A549 (cell line): ENCODE measurements around the gene FOS. TPM values are rescaled to one million over a fixed set of nuclear protein-coding genes. Genes with fewer than 3 reads are reported as not detected.

Source experiments
- ATAC-seq, 2 experiments: fragments of 200-7000 bp in 1 of 2; fragments of >200 bp in 1 of 2; cut with Nextera tagmentation in 1 of 2; cut with Tn5 transposase in 1 of 2; 3 replicates each; pipeline versions ENCODE4 v1.8.0 to v1.9.1; 2018 to 2020; ENCODE audit warnings: mild to moderate bottlenecking in 1 of 2, moderate library complexity in 1 of 2
- CTCF ChIA-PET: fragments of 300-600 bp; sonication (Branson Sonifier 250); formaldehyde crosslinking; extraction: SDS; loops from one replicate; lab custom pipeline; 2021; ENCODE audit warnings: antibody characterized with exemption, inconsistent platforms; lab: Yijun Ruan, JAX
- POLR2A ChIA-PET: fragments of 350-600 bp; formaldehyde crosslinking; extraction: SDS; loops from one replicate; lab custom pipeline; 2021; ENCODE audit warnings: antibody characterized with exemption, inconsistent platforms; lab: Yijun Ruan, JAX
- DNase-seq, 2 experiments: peaks; one replicate each; pipeline versions ENCODE4 v3.0.0 to v3.0.0-alpha.2; 2011 to 2016; ENCODE audit warnings: low read depth in 1 of 2, low spot score in 1 of 2
- FAIRE-seq: peaks from 2 replicates; lab custom pipeline; 2011; peaks lifted over from hg19 to GRCh38; lab: Jason Lieb, UNC
- H3K27ac ChIP-seq, 2 experiments: fragments of >200 bp; sonication (Bioruptor Twin); formaldehyde crosslinking; 3 replicates each; pipeline ENCODE4 v1.5.1; 2016 to 2017
- H3K4me1 ChIP-seq: fragments of >200 bp; sonication (Bioruptor Twin); formaldehyde crosslinking; 3 replicates; pipeline ENCODE4 v1.6.1; 2016
- H3K4me2 ChIP-seq: fragments of >200 bp; sonication (Bioruptor Twin); formaldehyde crosslinking; 3 replicates; pipeline ENCODE4 v1.6.1; 2016
- H3K4me3 ChIP-seq: fragments of >200 bp; sonication (Bioruptor Twin); formaldehyde crosslinking; 3 replicates; pipeline ENCODE4 v1.5.1; 2016
- H3K9me3 ChIP-seq: fragments of >200 bp; sonication (Bioruptor Twin); formaldehyde crosslinking; 3 replicates; pipeline ENCODE4 v1.6.1; 2016
- BHLHE40 ChIP-seq: IDR thresholded peaks from 2 replicates; pipeline ENCODE4 v1.6.1; 2012; ENCODE audit warnings: low read depth, low read length, inconsistent platforms
- CBX2 ChIP-seq: fragments of 200-600 bp; sonication (generic); IDR thresholded peaks from 2 replicates; pipeline ENCODE4 v1.6.1; 2016; ENCODE audit warnings: low read depth, mild to moderate bottlenecking, borderline replicate concordance
- CEBPB ChIP-seq, 2 experiments: fragments of >200 bp in 1 of 2; sonication (Bioruptor Twin) in 1 of 2; formaldehyde crosslinking in 1 of 2; IDR thresholded peaks; 2 replicates each; pipeline ENCODE4 v1.6.1; 2012 to 2016
- CHD2 ChIP-seq: fragments of 150-350 bp; IDR thresholded peaks from 2 replicates; pipeline ENCODE4 v1.6.1; 2014; ENCODE audit warnings: low read length; ENCODE audit not compliant: partially characterized antibody
- E2F6 ChIP-seq: IDR thresholded peaks from 2 replicates; pipeline ENCODE4 v1.6.1; 2012; ENCODE audit warnings: low read depth, borderline replicate concordance
- EHMT2 ChIP-seq: fragments of 200-600 bp; sonication (generic); IDR thresholded peaks from 2 replicates; pipeline ENCODE4 v1.6.1; 2016; ENCODE audit warnings: antibody characterized with exemption, low read depth, mild to moderate bottlenecking, moderate library complexity
- ESRRA ChIP-seq: fragments of 150-350 bp; IDR thresholded peaks from 2 replicates; pipeline ENCODE4 v1.6.1; 2014; ENCODE audit warnings: mild to moderate bottlenecking, low read length, borderline replicate concordance
- FOSL2 ChIP-seq, 2 experiments: fragments of 450-650 bp in 1 of 2; fragments of >200 bp in 1 of 2; sonication (Bioruptor Twin) in 1 of 2; formaldehyde crosslinking; IDR thresholded peaks; 2 replicates each; pipeline versions ENCODE4 v1.5.0 to v1.6.1; 2016 to 2020; ENCODE audit warnings: mild to moderate bottlenecking in 1 of 2, moderate library complexity in 1 of 2
- HES2 ChIP-seq: fragments of >200 bp; sonication (Bioruptor Twin); formaldehyde crosslinking; IDR thresholded peaks from 2 replicates; pipeline ENCODE4 v1.6.1; 2016
- HMGXB4 ChIP-seq: fragments of 250-450 bp; sonication (Bioruptor Pico); IDR thresholded peaks from 2 replicates; pipeline ENCODE4 v1.5.0; 2021; ENCODE audit warnings: mild to moderate bottlenecking, moderate library complexity, borderline replicate concordance
- HOXA7 ChIP-seq: fragments of 250-450 bp; sonication (Bioruptor Pico); IDR thresholded peaks from 2 replicates; pipeline ENCODE4 v1.5.0; 2020; ENCODE audit warnings: mild to moderate bottlenecking, moderate library complexity
- HOXB13 ChIP-seq: fragments of 250-450 bp; sonication (Bioruptor Pico); IDR thresholded peaks from 2 replicates; pipeline ENCODE4 v1.5.0; 2020; ENCODE audit warnings: low read depth, mild to moderate bottlenecking, moderate library complexity
- HOXB5 ChIP-seq: fragments of 250-450 bp; sonication (Bioruptor Pico); IDR thresholded peaks from 2 replicates; pipeline ENCODE4 v1.5.0; 2020; ENCODE audit warnings: mild to moderate bottlenecking, moderate library complexity
- JUN ChIP-seq, 2 experiments: fragments of >200 bp; sonication (Bioruptor Twin); formaldehyde crosslinking; IDR thresholded peaks; 2 replicates in 1 of 2; 3 replicates in 1 of 2; pipeline ENCODE4 v1.6.1; 2016 to 2017
- JUNB ChIP-seq: fragments of >200 bp; sonication (Bioruptor Twin); formaldehyde crosslinking; IDR thresholded peaks from 2 replicates; pipeline ENCODE4 v1.6.1; 2016
- MAZ ChIP-seq: fragments of 150-350 bp; IDR thresholded peaks from 2 replicates; pipeline ENCODE4 v1.6.1; 2014; ENCODE audit warnings: antibody characterized with exemption, low read depth, low read length, borderline replicate concordance
- MYC ChIP-seq: IDR thresholded peaks from 2 replicates; pipeline ENCODE4 v1.6.1; 2012; ENCODE audit warnings: mild to moderate bottlenecking, inconsistent platforms, low read length, improper control_type of control experiment, borderline replicate concordance
- NPAS2 ChIP-seq: fragments of 250-450 bp; sonication (Bioruptor Pico); IDR thresholded peaks from 2 replicates; pipeline ENCODE4 v1.8.0; 2022; ENCODE audit warnings: mild to moderate bottlenecking, moderate library complexity, borderline replicate concordance
- NR3C1 ChIP-seq: fragments of >200 bp; sonication (Bioruptor Twin); formaldehyde crosslinking; IDR thresholded peaks from 3 replicates; pipeline ENCODE4 v1.6.1; 2017
- PHF8 ChIP-seq: fragments of 200-600 bp; sonication (generic); IDR thresholded peaks from 2 replicates; pipeline ENCODE4 v1.6.1; 2016; ENCODE audit warnings: low read depth, mild to moderate bottlenecking, antibody characterized with exemption, moderate library complexity, borderline replicate concordance
- POLR2A ChIP-seq: IDR thresholded peaks from 2 replicates; pipeline ENCODE4 v1.6.1; 2012; ENCODE audit warnings: mild to moderate bottlenecking, low read length
- RAD21 ChIP-seq, 2 experiments: fragments of >200 bp in 1 of 2; sonication (Bioruptor Twin) in 1 of 2; formaldehyde crosslinking in 1 of 2; IDR thresholded peaks in 1 of 2; conservative IDR thresholded peaks in 1 of 2; 2 replicates in 1 of 2; 3 replicates in 1 of 2; pipeline ENCODE4 v1.6.1; 2012 to 2018; ENCODE audit warnings: inconsistent platforms in 1 of 2
- RARB ChIP-seq: fragments of 250-450 bp; sonication (Bioruptor Pico); IDR thresholded peaks from 2 replicates; pipeline ENCODE4 v1.8.0; 2021; ENCODE audit warnings: mild to moderate bottlenecking, moderate library complexity
- RCOR1 ChIP-seq: fragments of 150-350 bp; IDR thresholded peaks from 2 replicates; pipeline ENCODE4 v1.6.1; 2014; ENCODE audit warnings: antibody characterized with exemption, low read length, low read depth
- RFX5 ChIP-seq: fragments of 450-650 bp; IDR thresholded peaks from 2 replicates; pipeline ENCODE4 v1.7.1; 2014; ENCODE audit warnings: antibody characterized with exemption, mild to moderate bottlenecking, moderate library complexity
- SREBF2 ChIP-seq: fragments of 450-650 bp; IDR thresholded peaks from 2 replicates; pipeline ENCODE4 v1.6.1; 2014; ENCODE audit warnings: mild to moderate bottlenecking, moderate library complexity
- ZC3H11A ChIP-seq: fragments of 450-650 bp; IDR thresholded peaks from 2 replicates; pipeline ENCODE4 v1.6.1; 2014; ENCODE audit warnings: antibody characterized with exemption, mild to moderate bottlenecking
- ZFP36 ChIP-seq: fragments of 450-650 bp; IDR thresholded peaks from 2 replicates; pipeline ENCODE4 v1.6.1; 2014; ENCODE audit warnings: borderline replicate concordance; ENCODE audit not compliant: partially characterized antibody
- WGBS: methylation state at CpG from one replicate; pipeline ENCODE4 v1.1.6; 2017; ENCODE audit errors: missing lambda C conversion rate; 5-methylcytosine and 5-hydroxymethylcytosine counted together
- polyA plus RNA-seq, 4 experiments: library from polyadenylated mRNA; depleted of rRNA in 3 of 4; stranded (reverse); fragments of >200 nt; fragmentation: RNase III in 1 of 4; extraction: RNeasy Plus Mini Kit Qiagen cat#74134 plus additional on column Dnase treatment in 1 of 4; gene quantifications; 2 replicates in 3 of 4; 3 replicates in 1 of 4; pipeline ENCODE4 v1.2.3, GENCODE V29; 2011 to 2017
- TF ChIP-seq, protein P1 (sequence below): fragments of >200 bp; sonication (Bioruptor Twin); formaldehyde crosslinking; IDR thresholded peaks from 3 replicates; pipeline ENCODE4 v1.5.1; 2016
- TF ChIP-seq, protein P2 (sequence below): fragments of 450-650 bp; IDR thresholded peaks from 2 replicates; pipeline ENCODE4 v1.6.1; 2014; ENCODE audit warnings: antibody characterized with exemption
- TF ChIP-seq, protein P3 (sequence below): fragments of 150-350 bp; IDR thresholded peaks from 2 replicates; pipeline ENCODE4 v1.6.1; 2014; ENCODE audit warnings: low read depth, mild to moderate bottlenecking, low read length
- TF ChIP-seq, protein P4 (sequence below): fragments of >200 bp; sonication (Bioruptor Twin); formaldehyde crosslinking; IDR thresholded peaks from 3 replicates; pipeline ENCODE4 v1.6.1; 2016

FOS gene
- polyA plus RNA-seq, 2 of the 4 experiments (the other 2 are of a cell fraction): 4.2 to 256 TPM

DNA sequence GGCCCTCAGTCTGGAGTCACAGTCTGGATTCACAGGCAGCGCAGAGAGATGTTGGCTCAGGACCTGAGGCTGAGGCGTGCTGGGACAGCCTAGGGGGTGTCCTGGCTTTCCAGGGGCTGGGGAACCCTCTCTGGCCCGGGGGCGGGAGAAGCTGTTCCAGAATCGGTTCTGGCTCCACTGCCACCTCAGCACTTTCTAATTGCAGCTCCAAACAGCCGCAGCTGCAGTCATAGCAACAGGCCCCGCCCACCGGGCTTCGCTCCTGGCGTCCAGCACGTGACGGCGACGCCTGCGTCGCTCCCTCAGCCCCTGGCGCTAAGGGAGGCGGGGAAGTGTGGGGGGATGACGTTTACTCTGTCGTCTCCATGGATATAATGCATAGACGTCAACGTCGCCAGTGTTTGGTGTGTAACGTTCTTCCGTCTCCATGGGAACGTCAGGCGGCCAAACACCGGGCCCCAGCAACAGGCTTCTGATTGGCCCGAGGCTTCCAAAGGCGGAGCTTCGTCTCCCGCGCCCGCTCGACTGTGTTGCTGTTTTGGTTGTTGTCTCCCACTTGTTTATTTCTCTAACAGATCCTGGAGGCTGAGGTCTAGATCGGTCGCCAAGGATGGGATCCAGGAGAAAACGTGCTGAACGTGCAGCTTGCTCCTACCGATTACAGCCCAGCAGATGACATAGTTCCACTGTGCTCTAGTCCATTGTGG lies 19.7 kb upstream of the FOS start:
- Histone ChIP-seq H3K27ac (peak overlapping the region; percentile 83 to 88), H3K9me3 (no peaks in the 10 kb centered on the region), H3K4me1 (peaks cover 27% of the 10 kb centered on the region), H3K4me2 (peak overlapping the region; percentile 81), H3K4me3 (peak overlapping the region; percentile 37)
- FAIRE-seq (no peak), DNase-seq (peak; percentile 98 to 99), ATAC-seq (peak; percentile 91 to 97)
- 4% methylated on average over 27 of the region's 40 CpGs for WGBS
- POLR2A ChIA-PET: interaction anchor here (0.6 to 2.1 kb wide), 17 partner anchors 8 to 132 kb away, joined by 3 to 16 read pairs (median 6); partner anchors contain the start of genes FOS and NEK9
- CTCF ChIA-PET: interaction anchor here (0.6 to 1.9 kb wide), 14 partner anchors 9 to 302 kb away, joined by 3 to 10 read pairs (median 4); no protein-coding TSS in a partner anchor
- TF ChIP-seq HMGXB4 (CRISPR knock-in tag) (no peak), JUN (IDR thresholded peaks at IDR 0.05) (peak in 1 of 2 experiments; percentile 27; a peak in 1 of 5 replicates), HOXA7 (CRISPR knock-in tag) (no peak), CEBPB (IDR thresholded peaks at IDR 0.05) (no peak), RCOR1 (no peak), HOXB13 (CRISPR knock-in tag) (no peak), BHLHE40 (peak; percentile 98), E2F6 (peak; percentile 85), RFX5 (peak; percentile 98), ESRRA (no peak), HOXB5 (CRISPR knock-in tag) (no peak; the same call in 1 of the 2 replicates), NR3C1 (no peak), ZC3H11A (no peak), NPAS2 (CRISPR knock-in tag) (no peak), POLR2A (no peak), EHMT2 (no peak), ZFP36 (no peak), PHF8 (no peak), MYC (peak; percentile 76; the same call in 1 of the 2 replicates), RAD21 (conservative IDR thresholded peaks at IDR 0.05 in 1 of 2, IDR thresholded peaks at IDR 0.05 in 1 of 2) (no peak; a peak in 1 of 5 replicates), FOSL2 (IDR thresholded peaks at IDR 0.05) (no peak), FOSL2 (CRISPR knock-in tag; IDR thresholded peaks at IDR 0.05) (peak; percentile 37; the same call in 1 of the 2 replicates), RARB (CRISPR knock-in tag) (no peak), MAZ (no peak), SREBF2 (no peak), CHD2 (no peak), HES2 (no peak), JUNB (no peak), CBX2 (no peak)
- TF ChIP-seq, protein P1, sequence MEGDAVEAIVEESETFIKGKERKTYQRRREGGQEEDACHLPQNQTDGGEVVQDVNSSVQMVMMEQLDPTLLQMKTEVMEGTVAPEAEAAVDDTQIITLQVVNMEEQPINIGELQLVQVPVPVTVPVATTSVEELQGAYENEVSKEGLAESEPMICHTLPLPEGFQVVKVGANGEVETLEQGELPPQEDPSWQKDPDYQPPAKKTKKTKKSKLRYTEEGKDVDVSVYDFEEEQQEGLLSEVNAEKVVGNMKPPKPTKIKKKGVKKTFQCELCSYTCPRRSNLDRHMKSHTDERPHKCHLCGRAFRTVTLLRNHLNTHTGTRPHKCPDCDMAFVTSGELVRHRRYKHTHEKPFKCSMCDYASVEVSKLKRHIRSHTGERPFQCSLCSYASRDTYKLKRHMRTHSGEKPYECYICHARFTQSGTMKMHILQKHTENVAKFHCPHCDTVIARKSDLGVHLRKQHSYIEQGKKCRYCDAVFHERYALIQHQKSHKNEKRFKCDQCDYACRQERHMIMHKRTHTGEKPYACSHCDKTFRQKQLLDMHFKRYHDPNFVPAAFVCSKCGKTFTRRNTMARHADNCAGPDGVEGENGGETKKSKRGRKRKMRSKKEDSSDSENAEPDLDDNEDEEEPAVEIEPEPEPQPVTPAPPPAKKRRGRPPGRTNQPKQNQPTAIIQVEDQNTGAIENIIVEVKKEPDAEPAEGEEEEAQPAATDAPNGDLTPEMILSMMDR: no peak
- TF ChIP-seq, protein P2, sequence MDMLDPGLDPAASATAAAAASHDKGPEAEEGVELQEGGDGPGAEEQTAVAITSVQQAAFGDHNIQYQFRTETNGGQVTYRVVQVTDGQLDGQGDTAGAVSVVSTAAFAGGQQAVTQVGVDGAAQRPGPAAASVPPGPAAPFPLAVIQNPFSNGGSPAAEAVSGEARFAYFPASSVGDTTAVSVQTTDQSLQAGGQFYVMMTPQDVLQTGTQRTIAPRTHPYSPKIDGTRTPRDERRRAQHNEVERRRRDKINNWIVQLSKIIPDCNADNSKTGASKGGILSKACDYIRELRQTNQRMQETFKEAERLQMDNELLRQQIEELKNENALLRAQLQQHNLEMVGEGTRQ: peak; percentile 98
- TF ChIP-seq, protein P3, sequence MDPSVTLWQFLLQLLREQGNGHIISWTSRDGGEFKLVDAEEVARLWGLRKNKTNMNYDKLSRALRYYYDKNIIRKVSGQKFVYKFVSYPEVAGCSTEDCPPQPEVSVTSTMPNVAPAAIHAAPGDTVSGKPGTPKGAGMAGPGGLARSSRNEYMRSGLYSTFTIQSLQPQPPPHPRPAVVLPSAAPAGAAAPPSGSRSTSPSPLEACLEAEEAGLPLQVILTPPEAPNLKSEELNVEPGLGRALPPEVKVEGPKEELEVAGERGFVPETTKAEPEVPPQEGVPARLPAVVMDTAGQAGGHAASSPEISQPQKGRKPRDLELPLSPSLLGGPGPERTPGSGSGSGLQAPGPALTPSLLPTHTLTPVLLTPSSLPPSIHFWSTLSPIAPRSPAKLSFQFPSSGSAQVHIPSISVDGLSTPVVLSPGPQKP: no peak
- TF ChIP-seq, protein P4, sequence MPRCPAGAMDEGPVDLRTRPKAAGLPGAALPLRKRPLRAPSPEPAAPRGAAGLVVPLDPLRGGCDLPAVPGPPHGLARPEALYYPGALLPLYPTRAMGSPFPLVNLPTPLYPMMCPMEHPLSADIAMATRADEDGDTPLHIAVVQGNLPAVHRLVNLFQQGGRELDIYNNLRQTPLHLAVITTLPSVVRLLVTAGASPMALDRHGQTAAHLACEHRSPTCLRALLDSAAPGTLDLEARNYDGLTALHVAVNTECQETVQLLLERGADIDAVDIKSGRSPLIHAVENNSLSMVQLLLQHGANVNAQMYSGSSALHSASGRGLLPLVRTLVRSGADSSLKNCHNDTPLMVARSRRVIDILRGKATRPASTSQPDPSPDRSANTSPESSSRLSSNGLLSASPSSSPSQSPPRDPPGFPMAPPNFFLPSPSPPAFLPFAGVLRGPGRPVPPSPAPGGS: no peak
